ENCODE results near the gene ANO8. TPM values are rescaled to one million over a fixed set of nuclear protein-coding genes. Genes with fewer than 3 reads are reported as not detected.

The ANO8 gene
- total RNA-seq, 1 experiment from 2014 or later: 21.9 TPM

GRCh38 chr19:17339088-17339741 lies 4.6 kb upstream of the ANO8 start:
- H3K9me3 ChIP-seq (ENCODE audit: control insufficient read depth, low read depth, low read length): no peaks in the 10 kb centered on the region
- DNase-seq: peak; percentile 91
- no peaks in the 10 kb centered on the region for H3K79me1 ChIP-seq (ENCODE audit: insufficient read depth, low read depth, low read length, poor library complexity, severe bottlenecking)
- no peak overlapping the region for H2BK20ac ChIP-seq (ENCODE audit: low read depth, low read length, poor library complexity, severe bottlenecking)
- no peak overlapping the region for H4K8ac ChIP-seq (replicated peaks; ENCODE audit: insufficient read length, low read depth, low read length)
- H3K27ac Mint-ChIP-seq: 0 out of 7 replicates have a peak overlapping the region, but pooled peaks of 1 of the 3 experiments have one; percentile 25
- H3K4me1 ChIP-seq (ENCODE audit: insufficient read depth, low read length): peaks cover 2% of the 10 kb centered on the region; the same call in 1 of the 2 replicates
- peaks cover 10 to 32% (median 23%) of the 10 kb centered on the region in 3 experiments; a peak in 5 of 7 replicates for H3K36me3 Mint-ChIP-seq (ENCODE audit: insufficient read depth in 1 of 3, low read depth in 3 of 3)
- H3K56ac ChIP-seq (ENCODE audit: insufficient read length, low read depth, low read length): no peak overlapping the region
- H2BK12ac ChIP-seq (ENCODE audit: insufficient read length, low read depth, low read length): no peak overlapping the region
- no peak overlapping the region for H3K27ac ChIP-seq (ENCODE audit: insufficient read length, low read depth, low read length)
- H3K9ac ChIP-seq (ENCODE audit: extremely low read depth, insufficient read length, low read length): no peak overlapping the region
- H3K79me2 ChIP-seq (ENCODE audit: insufficient read depth, low read length): no peaks in the 10 kb centered on the region
- no peak overlapping the region for H2BK15ac ChIP-seq (ENCODE audit: low read depth, low read length)
- peaks cover 15 to 38% of the 10 kb centered on the region in 2 experiments for H3K4me1 Mint-ChIP-seq
- no peak overlapping the region for H3K18ac ChIP-seq (ENCODE audit: insufficient read length, low read depth, low read length)
- no peak overlapping the region for H3K4ac ChIP-seq (ENCODE audit: low read depth, low read length)
- no peaks in the 10 kb centered on the region for H3K27me3 ChIP-seq (ENCODE audit: insufficient read depth, low read length)
- peak overlapping the region; percentile 97 to 98; a peak in 4 of 5 replicates for H3K4me3 Mint-ChIP-seq
- H2AK5ac ChIP-seq (ENCODE audit: insufficient read length, low read length): no peak overlapping the region
- no peak overlapping the region for H3K14ac ChIP-seq (ENCODE audit: insufficient read depth, low read length)
- no peaks in the 10 kb centered on the region for H3K27me3 Mint-ChIP-seq (ENCODE audit: low read depth)
- WGBS (ENCODE audit: extremely low coverage, insufficient read length, low lambda C conversion rate): no CpG with 5 or more reads among the region's 34 CpGs
- H4K20me1 ChIP-seq (ENCODE audit: control insufficient read depth, insufficient read depth, insufficient read length): no peaks in the 10 kb centered on the region
- no peak overlapping the region for H3K23ac ChIP-seq (ENCODE audit: insufficient read length, low read depth, low read length)
- H4K5ac ChIP-seq (ENCODE audit: insufficient read length, low read depth, low read length): no peak overlapping the region
- no peak overlapping the region for H2BK120ac ChIP-seq (ENCODE audit: low read depth, low read length, poor library complexity, severe bottlenecking)
- no peak overlapping the region for H4K91ac ChIP-seq (ENCODE audit: insufficient read length, low read depth, low read length)
- TF ChIP-seq, protein P1, sequence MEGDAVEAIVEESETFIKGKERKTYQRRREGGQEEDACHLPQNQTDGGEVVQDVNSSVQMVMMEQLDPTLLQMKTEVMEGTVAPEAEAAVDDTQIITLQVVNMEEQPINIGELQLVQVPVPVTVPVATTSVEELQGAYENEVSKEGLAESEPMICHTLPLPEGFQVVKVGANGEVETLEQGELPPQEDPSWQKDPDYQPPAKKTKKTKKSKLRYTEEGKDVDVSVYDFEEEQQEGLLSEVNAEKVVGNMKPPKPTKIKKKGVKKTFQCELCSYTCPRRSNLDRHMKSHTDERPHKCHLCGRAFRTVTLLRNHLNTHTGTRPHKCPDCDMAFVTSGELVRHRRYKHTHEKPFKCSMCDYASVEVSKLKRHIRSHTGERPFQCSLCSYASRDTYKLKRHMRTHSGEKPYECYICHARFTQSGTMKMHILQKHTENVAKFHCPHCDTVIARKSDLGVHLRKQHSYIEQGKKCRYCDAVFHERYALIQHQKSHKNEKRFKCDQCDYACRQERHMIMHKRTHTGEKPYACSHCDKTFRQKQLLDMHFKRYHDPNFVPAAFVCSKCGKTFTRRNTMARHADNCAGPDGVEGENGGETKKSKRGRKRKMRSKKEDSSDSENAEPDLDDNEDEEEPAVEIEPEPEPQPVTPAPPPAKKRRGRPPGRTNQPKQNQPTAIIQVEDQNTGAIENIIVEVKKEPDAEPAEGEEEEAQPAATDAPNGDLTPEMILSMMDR (conservative IDR thresholded peaks at IDR 0.05): no peak
- no peak overlapping the region for H3T11ph ChIP-seq (ENCODE audit: low read length)
- no peak overlapping the region for H3K4me2 ChIP-seq (ENCODE audit: insufficient read depth, insufficient read length, low read length)
- no peak overlapping the region for H2BK5ac ChIP-seq (ENCODE audit: insufficient read length, low read length)
- H3K9me3 Mint-ChIP-seq: no peaks in the 10 kb centered on the region
- H3K23me2 ChIP-seq (ENCODE audit: insufficient read length, low read depth, low read length, poor library complexity, severe bottlenecking): peaks cover 19% of the 10 kb centered on the region
- no peak overlapping the region for H2AFZ ChIP-seq (ENCODE audit: low read length)
